H1 (cell line): ENCODE measurements around the gene FKBP10. TPM values are rescaled to one million over a fixed set of nuclear protein-coding genes. Genes with fewer than 3 reads are reported as not detected.

ENCODE experiments used
- CTCF ChIA-PET: fragments of 300-600 bp; sonication (Branson Sonifier 250); formaldehyde crosslinking; loops from one replicate; lab custom pipeline; 2021; ENCODE audit not compliant: partially characterized antibody; lab: Charles Lee
- POLR2A ChIA-PET: fragments of 300-600 bp; sonication (Branson Sonifier 250); formaldehyde crosslinking; loops from one replicate; lab custom pipeline; 2021; ENCODE audit warnings: inconsistent platforms; ENCODE audit not compliant: partially characterized antibody; lab: Charles Lee
- DNase-seq, 2 experiments: peaks; one replicate each; pipeline versions ENCODE4 v3.0.0 to v3.0.0-alpha.2; 2010 to 2022; ENCODE audit warnings: low spot score in 2 of 2, low read depth in 1 of 2, mixed read lengths in 1 of 2
- FAIRE-seq: peaks from 2 replicates; lab custom pipeline; 2011; peaks lifted over from hg19 to GRCh38; lab: Jason Lieb, UNC
- H2AFZ ChIP-seq: 2 replicates; pipeline ENCODE4 v1.8.1; 2012; ENCODE audit warnings: low read length, inconsistent platforms
- H2AK5ac ChIP-seq: 2 replicates; pipeline ENCODE4 v1.6.1; 2013; ENCODE audit warnings: low read depth, low read length
- H2BK120ac ChIP-seq: replicated peaks from 2 replicates; pipeline ENCODE3; 2013; ENCODE audit warnings: low read depth, low read length, inconsistent platforms
- H2BK12ac ChIP-seq: 2 replicates; pipeline ENCODE4 v1.6.1; 2013; ENCODE audit warnings: low read depth, low read length
- H2BK15ac ChIP-seq: 2 replicates; pipeline ENCODE4 v1.6.1; 2013; ENCODE audit warnings: low read length
- H2BK20ac ChIP-seq: 2 replicates; pipeline ENCODE4 v1.6.1; 2013; ENCODE audit warnings: low read length
- H2BK5ac ChIP-seq: 2 replicates; pipeline ENCODE4 v1.6.1; 2013; ENCODE audit warnings: low read depth, low read length
- H3K14ac ChIP-seq: 2 replicates; pipeline ENCODE4 v1.6.1; 2013; ENCODE audit warnings: inconsistent platforms; ENCODE audit not compliant: insufficient read length
- H3K18ac ChIP-seq: 2 replicates; pipeline ENCODE4 v1.6.1; 2013; ENCODE audit warnings: low read length; ENCODE audit errors: extremely low read depth
- H3K23ac ChIP-seq: 2 replicates; pipeline ENCODE4 v1.6.1; 2013; ENCODE audit warnings: inconsistent platforms; ENCODE audit not compliant: insufficient read length
- H3K23me2 ChIP-seq: 2 replicates; pipeline ENCODE4 v1.6.1; 2013; ENCODE audit warnings: low read depth, low read length
- H3K27ac ChIP-seq: 2 replicates; pipeline ENCODE4 v1.6.1; 2011; ENCODE audit warnings: low read depth, low read length, inconsistent platforms
- H3K27me3 ChIP-seq, 4 experiments: replicated peaks in 1 of 4; 1 replicate in 1 of 4; 2 replicates in 3 of 4; pipeline versions ENCODE4 v1.6.1 to v1.8.1; 2011 to 2013; ENCODE audit warnings: low read length in 3 of 4, mild to moderate bottlenecking in 3 of 4, inconsistent platforms in 2 of 4, mixed read lengths in 2 of 4, moderate library complexity in 1 of 4; ENCODE audit not compliant: control insufficient read depth in 3 of 4, insufficient read depth in 3 of 4; ENCODE audit errors: extremely low read depth in 1 of 4
- H3K36me3 ChIP-seq, 4 experiments: 2 replicates each; pipeline versions ENCODE4 v1.6.1 to v1.8.1; 2011 to 2013; ENCODE audit warnings: mild to moderate bottlenecking in 4 of 4, low read length in 3 of 4, moderate library complexity in 2 of 4, control low read depth in 1 of 4, inconsistent platforms in 1 of 4; ENCODE audit not compliant: insufficient read depth in 4 of 4, control insufficient read depth in 2 of 4
- H3K4ac ChIP-seq: replicated peaks from 2 replicates; pipeline ENCODE3; 2013; ENCODE audit warnings: low read length, low read depth, mixed read lengths, inconsistent platforms; ENCODE audit not compliant: insufficient read length
- H3K4me1 ChIP-seq, 4 experiments: replicated peaks in 1 of 4; 1 replicate in 1 of 4; 2 replicates in 3 of 4; pipeline versions ENCODE4 v1.6.1 to v1.8.1; 2011 to 2013; ENCODE audit warnings: low read length in 3 of 4, inconsistent platforms in 2 of 4, mixed read lengths in 1 of 4; ENCODE audit not compliant: insufficient read depth in 4 of 4, control insufficient read depth in 3 of 4
- H3K4me2 ChIP-seq, 2 experiments: 2 replicates each; pipeline versions ENCODE4 v1.6.1 to v1.8.1; 2011 to 2013; ENCODE audit warnings: low read depth in 2 of 2, low read length in 2 of 2, control low read depth in 1 of 2, inconsistent platforms in 1 of 2, mild to moderate bottlenecking in 1 of 2; ENCODE audit not compliant: insufficient read depth in 1 of 2
- H3K4me3 ChIP-seq, 4 experiments: fragments of 200-600, 300-600 bp in 1 of 4; sonication (generic), shearing (Covaris generic), sonication (Bioruptor Twin) in 1 of 4; 2 replicates each; pipeline versions ENCODE4 v1.5.1 to v1.8.1; 2011 to 2016; ENCODE audit warnings: low read length in 4 of 4, low read depth in 3 of 4, control low read depth in 2 of 4, inconsistent platforms in 2 of 4, mild to moderate bottlenecking in 2 of 4, mixed read lengths in 1 of 4, moderate library complexity in 1 of 4; ENCODE audit not compliant: insufficient read depth in 2 of 4; ENCODE audit errors: extremely low read depth in 1 of 4
- H3K56ac ChIP-seq: replicated peaks from 2 replicates; pipeline ENCODE3; 2013; ENCODE audit warnings: low read depth, mild to moderate bottlenecking, mixed read lengths, low read length, inconsistent platforms; ENCODE audit not compliant: insufficient read length
- H3K79me1 ChIP-seq: 2 replicates; pipeline ENCODE4 v1.6.1; 2013; ENCODE audit warnings: low read depth, low read length, control low read depth
- H3K79me2 ChIP-seq, 2 experiments: 2 replicates each; pipeline versions ENCODE4 v1.6.1 to v1.8.1; 2012 to 2013; ENCODE audit warnings: low read length in 2 of 2, mild to moderate bottlenecking in 2 of 2, inconsistent platforms in 1 of 2; ENCODE audit not compliant: insufficient read depth in 2 of 2, control insufficient read depth in 1 of 2
- H3K9ac ChIP-seq, 4 experiments: replicated peaks in 1 of 4; 1 replicate in 1 of 4; 2 replicates in 3 of 4; pipeline versions ENCODE4 v1.6.1 to v1.8.1; 2011 to 2013; ENCODE audit warnings: low read depth in 3 of 4, low read length in 3 of 4, control low read depth in 2 of 4, mild to moderate bottlenecking in 2 of 4, moderate library complexity in 2 of 4, inconsistent platforms in 1 of 4; ENCODE audit errors: extremely low read depth in 1 of 4
- H3K9me3 ChIP-seq, 2 experiments: 2 replicates each; pipeline versions ENCODE4 v1.6.1 to v1.8.1; 2012 to 2013; ENCODE audit warnings: mild to moderate bottlenecking in 2 of 2, moderate library complexity in 2 of 2, control low read depth in 1 of 2, inconsistent platforms in 1 of 2, low read depth in 1 of 2, low read length in 1 of 2, mixed read lengths in 1 of 2; ENCODE audit not compliant: insufficient read depth in 2 of 2
- H4K20me1 ChIP-seq, 2 experiments: replicated peaks in 1 of 2; 2 replicates each; pipeline versions ENCODE3 to v1.8.1; 2011 to 2013; ENCODE audit warnings: inconsistent platforms in 2 of 2, low read length in 2 of 2, mild to moderate bottlenecking in 1 of 2; ENCODE audit not compliant: insufficient read depth in 2 of 2, control insufficient read depth in 1 of 2
- H4K5ac ChIP-seq: 2 replicates; pipeline ENCODE4 v1.6.1; 2013; ENCODE audit warnings: low read length, low read depth, mixed read lengths, inconsistent platforms; ENCODE audit not compliant: insufficient read length
- H4K8ac ChIP-seq: 2 replicates; pipeline ENCODE4 v1.8.0; 2013; ENCODE audit warnings: mild to moderate bottlenecking, moderate library complexity, low read length, inconsistent platforms; ENCODE audit not compliant: insufficient read depth; ENCODE audit errors: extremely low read depth
- H4K91ac ChIP-seq: replicated peaks from 2 replicates; pipeline ENCODE3; 2013; ENCODE audit warnings: low read length, mixed read lengths, inconsistent platforms; ENCODE audit not compliant: insufficient read length
- FOSL1 ChIP-seq: IDR thresholded peaks from 2 replicates; pipeline ENCODE4 v1.6.1; 2011; ENCODE audit warnings: mild to moderate bottlenecking, low read depth, low read length, moderate library complexity; ENCODE audit not compliant: insufficient read depth
- WGBS, 2 experiments: shearing (Covaris generic) in 1 of 2; methylation state at CpG; one replicate each; pipeline versions ENCODE4 v1.1.6 to v1.1.7; 2013 to 2015; ENCODE audit warnings: low lambda C conversion rate in 2 of 2, mixed read lengths in 2 of 2, inconsistent platforms in 1 of 2, low coverage in 1 of 2, missing lambda C conversion rate in 1 of 2; ENCODE audit not compliant: insufficient replicate concordance in 2 of 2, insufficient coverage in 1 of 2, insufficient read length in 1 of 2; ENCODE audit errors: extremely low coverage in 1 of 2, missing lambda C conversion rate in 1 of 2; 5-methylcytosine and 5-hydroxymethylcytosine counted together
- polyA plus RNA-seq, 7 experiments: library from polyadenylated mRNA; depleted of rRNA in 3 of 7; stranded (reverse) in 5 of 7; unstranded in 2 of 7; fragments of >200 nt in 5 of 7; fragments of 200-250 nt in 2 of 7; gene quantifications; 1 replicate in 5 of 7; 2 replicates in 1 of 7; 4 replicates in 1 of 7; pipeline versions ENCODE4 v1.2.1 to v1.2.3, GENCODE V29; 2011 to 2013; ENCODE audit warnings: missing spikeins in 2 of 7, mixed read lengths in 2 of 7
- total RNA-seq: library from RNA; stranded (reverse); fragmentation: NEBNext Ultra II Directional; extraction: Animal tissue kit (Norgen Biotek cat#: 25700); gene quantifications from 2 replicates; pipeline ENCODE4 v1.2.1, GENCODE V29; 2021

The FKBP10 gene
- total and polyA plus RNA-seq, 2 of the 8 experiments (the other 6 are each of a cell fraction or from before 2014, with no cell fraction given), result 173 to 283 TPM

DNA sequence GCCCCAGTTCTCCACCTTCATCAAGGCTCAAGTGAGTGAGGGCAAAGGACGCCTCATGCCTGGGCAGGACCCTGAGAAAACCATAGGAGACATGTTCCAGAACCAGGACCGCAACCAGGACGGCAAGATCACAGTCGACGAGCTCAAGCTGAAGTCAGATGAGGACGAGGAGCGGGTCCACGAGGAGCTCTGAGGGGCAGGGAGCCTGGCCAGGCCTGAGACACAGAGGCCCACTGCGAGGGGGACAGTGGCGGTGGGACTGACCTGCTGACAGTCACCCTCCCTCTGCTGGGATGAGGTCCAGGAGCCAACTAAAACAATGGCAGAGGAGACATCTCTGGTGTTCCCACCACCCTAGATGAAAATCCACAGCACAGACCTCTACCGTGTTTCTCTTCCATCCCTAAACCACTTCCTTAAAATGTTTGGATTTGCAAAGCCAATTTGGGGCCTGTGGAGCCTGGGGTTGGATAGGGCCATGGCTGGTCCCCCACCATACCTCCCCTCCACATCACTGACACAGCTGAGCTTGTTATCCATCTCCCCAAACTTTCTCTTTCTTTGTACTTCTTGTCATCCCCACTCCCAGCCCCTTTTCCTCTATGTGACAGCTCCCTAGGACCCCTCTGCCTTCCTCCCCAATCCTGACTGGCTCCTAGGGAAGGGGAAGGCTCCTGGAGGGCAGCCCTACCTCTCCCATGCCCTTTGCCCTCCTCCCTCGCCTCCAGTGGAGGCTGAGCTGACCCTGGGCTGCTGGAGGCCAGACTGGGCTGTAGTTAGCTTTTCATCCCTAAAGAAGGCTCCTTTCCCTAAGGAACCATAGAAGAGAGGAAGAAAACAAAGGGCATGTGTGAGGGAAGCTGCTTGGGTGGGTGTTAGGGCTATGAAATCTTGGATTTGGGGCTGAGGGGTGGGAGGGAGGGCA, 9.7 kb downstream of the FKBP10 start:
- Histone ChIP-seq H2BK15ac (no peak overlapping the region), H2BK120ac (no peak overlapping the region), H3K56ac (no peak overlapping the region), H3K9ac (no peak overlapping the region), H3K4ac (no peak overlapping the region), H2BK5ac (no peak overlapping the region), H4K20me1 (peaks cover 1 to 6% of the 10 kb centered on the region in 2 experiments), H3K27me3 (no peaks in the 10 kb centered on the region), H3K36me3 (peaks cover 6 to 49% (median 11%) of the 10 kb centered on the region in 4 experiments; a peak in 7 of 8 replicates), H3K18ac (no peak overlapping the region), H4K91ac (no peak overlapping the region), H2BK12ac (no peak overlapping the region), H3K79me1 (peaks cover 2% of the 10 kb centered on the region; the same call in 1 of the 2 replicates), H3K4me2 (no peak overlapping the region), H3K23ac (no peak overlapping the region), H3K79me2 (no peaks in the 10 kb centered on the region), H2AFZ (no peak overlapping the region), H3K27ac (no peak overlapping the region), H3K9me3 (no peaks in the 10 kb centered on the region), H2BK20ac (no peak overlapping the region), H4K5ac (no peak overlapping the region), H3K4me1 (peaks cover 0 to 20% (median 13%) of the 10 kb centered on the region in 4 experiments; a peak in 6 of 7 replicates), H2AK5ac (no peak overlapping the region), H4K8ac (no peak overlapping the region), H3K14ac (no peak overlapping the region), H3K23me2 (no peaks in the 10 kb centered on the region; the same call in 1 of the 2 replicates), H3K4me3 (no peak overlapping the region)
- 92% methylated on average over 12 of the region's 12 CpGs; no CpG with 5 or more reads in 1 of the 2 experiments for WGBS, 2 experiments
- no peak for FAIRE-seq
- ChIA-PET CTCF (interaction anchor here (1.2 to 4.1 kb wide), 3 partner anchors 10 to 36 kb away, joined by 4 to 16 read pairs (median 6); partner anchors contain the start of genes FKBP10, JUP and P3H4), POLR2A (interaction anchor here (0.7 to 5.6 kb wide), 11 partner anchors 8 to 96 kb away, joined by 3 to 40 read pairs (median 5); partner anchors contain the start of genes ACLY, FKBP10, HAP1 and KLHL11)
- TF ChIP-seq FOSL1, result no peak
- DNase-seq, result no peak
